Smooth muscle cell (in vitro differentiated cells): ENCODE measurements around the gene ANK2. TPM values are rescaled to one million over a fixed set of nuclear protein-coding genes. Genes with fewer than 3 reads are reported as not detected.

ENCODE experiments used
- DNase-seq: peaks from one replicate; lab custom pipeline; 2025; ENCODE audit not compliant: unreplicated experiment; lab: John Stamatoyannopoulos, UW
- H2AFZ ChIP-seq: fragments of 200-600 bp; sonication (generic); 2 replicates; pipeline ENCODE4 v1.6.0; 2016; ENCODE audit warnings: antibody characterized with exemption, low read depth, mild to moderate bottlenecking
- H3F3A ChIP-seq: fragments of 200-600 bp; sonication (generic); 2 replicates; pipeline ENCODE4 v1.6.0; 2017; ENCODE audit warnings: antibody characterized with exemption, low read depth
- H3K27ac ChIP-seq: fragments of 200-600 bp; sonication (generic); 2 replicates; pipeline ENCODE4 v1.5.1; 2016; ENCODE audit warnings: low read depth, mild to moderate bottlenecking
- H3K27me3 ChIP-seq: fragments of 200-600 bp; sonication (generic); 2 replicates; pipeline ENCODE4 v1.6.1; 2016; ENCODE audit warnings: low read depth, mild to moderate bottlenecking
- H3K36me3 ChIP-seq: fragments of 200-600 bp; sonication (generic); 2 replicates; pipeline ENCODE4 v1.5.1; 2016; ENCODE audit warnings: low read depth
- H3K4me1 ChIP-seq: fragments of 200-600 bp; sonication (generic); 2 replicates; pipeline ENCODE4 v1.5.1; 2016; ENCODE audit warnings: low read depth
- H3K4me2 ChIP-seq: fragments of 200-600 bp; sonication (generic); 2 replicates; pipeline ENCODE4 v1.6.0; 2016; ENCODE audit warnings: mild to moderate bottlenecking
- H3K4me3 ChIP-seq: fragments of 200-600 bp; sonication (generic); 2 replicates; pipeline ENCODE4 v1.5.1; 2016; ENCODE audit warnings: mild to moderate bottlenecking
- H3K79me2 ChIP-seq: fragments of 200-600 bp; sonication (generic); 2 replicates; pipeline ENCODE4 v1.6.0; 2016; ENCODE audit warnings: low read depth, mild to moderate bottlenecking
- H3K9ac ChIP-seq: fragments of 200-600 bp; sonication (generic); 2 replicates; pipeline ENCODE4 v1.6.0; 2016; ENCODE audit warnings: low read depth
- H3K9me3 ChIP-seq: fragments of 200-600 bp; sonication (generic); replicated peaks from 2 replicates; pipeline ENCODE4 v1.5.1; 2016; ENCODE audit warnings: low read depth
- H4K20me1 ChIP-seq: fragments of 200-600 bp; sonication (generic); 2 replicates; pipeline ENCODE4 v1.6.0; 2016; ENCODE audit warnings: low read depth
- WGBS: methylation state at CpG from one replicate; pipeline ENCODE4 v1.1.7; 2016; ENCODE audit warnings: low lambda C conversion rate; 5-methylcytosine and 5-hydroxymethylcytosine counted together
- polyA plus RNA-seq: library from polyadenylated mRNA; unstranded; fragments of >200 nt; fragmentation: Nextera tagmentation; extraction: Ambion mirVana; gene quantifications from 2 replicates; pipeline ENCODE4 v1.2.1, GENCODE V29; 2016
- total RNA-seq: library from RNA; depleted of rRNA; stranded (reverse); fragments of >200 nt; gene quantifications from 2 replicates; pipeline ENCODE4 v1.2.3, GENCODE V29; 2014
- TF ChIP-seq, protein P1 (sequence below): fragments of 200-600 bp; sonication (generic); IDR thresholded peaks from 2 replicates; pipeline ENCODE4 v1.5.1; 2017; ENCODE audit warnings: borderline replicate concordance, mild to moderate bottlenecking, antibody characterized with exemption; ENCODE audit not compliant: insufficient read depth, poor library complexity, severe bottlenecking

ANK2 gene
- total and polyA plus RNA-seq, 2 experiments from 2014 or later = 2.2 to 8.1 TPM

DNA sequence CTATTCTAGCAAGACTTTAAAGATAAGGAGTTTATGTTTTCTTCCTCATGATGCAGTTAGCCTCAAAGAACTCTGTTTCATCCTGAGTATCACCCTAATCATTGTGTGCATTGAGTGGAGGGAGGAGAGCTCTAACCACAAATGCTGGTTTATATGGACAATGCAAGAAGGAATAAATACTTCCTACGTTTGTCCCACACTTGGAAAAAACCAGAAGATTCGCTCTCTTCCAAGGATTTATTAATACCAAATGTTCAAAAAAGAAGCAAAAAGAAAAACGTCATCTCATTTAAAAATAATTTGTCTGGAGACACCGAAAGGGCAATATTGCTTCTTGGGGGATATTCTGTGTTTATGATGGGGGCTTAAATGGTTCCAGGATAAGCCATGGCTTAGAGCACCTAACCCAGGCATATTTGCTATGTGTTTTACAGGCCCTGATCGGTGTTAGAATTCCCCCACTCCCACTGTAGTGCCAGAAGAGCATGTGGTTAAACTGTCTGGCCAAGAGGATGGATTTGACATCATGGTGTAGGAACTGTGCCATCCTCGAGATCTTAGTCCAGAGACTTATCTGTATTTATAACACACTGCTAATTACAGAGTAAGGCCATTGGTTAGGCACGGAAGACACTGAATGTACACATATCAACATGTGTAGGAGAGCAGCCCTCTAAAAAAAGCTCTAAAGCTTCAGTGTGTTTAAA is 227.2 kb downstream of the ANK2 start:
- no peak for DNase-seq
- Histone ChIP-seq H3K9me3 (no peaks in the 10 kb centered on the region), H3K79me2 (no peaks in the 10 kb centered on the region), H3K4me2 (no peak overlapping the region), H3K27me3 (no peaks in the 10 kb centered on the region), H4K20me1 (no peaks in the 10 kb centered on the region), H3K27ac (no peak overlapping the region), H3K4me3 (no peak overlapping the region), H3K4me1 (no peaks in the 10 kb centered on the region), H3K9ac (no peak overlapping the region), H3F3A (no peaks in the 10 kb centered on the region), H2AFZ (no peak overlapping the region), H3K36me3 (no peaks in the 10 kb centered on the region)
- TF ChIP-seq, protein P1, sequence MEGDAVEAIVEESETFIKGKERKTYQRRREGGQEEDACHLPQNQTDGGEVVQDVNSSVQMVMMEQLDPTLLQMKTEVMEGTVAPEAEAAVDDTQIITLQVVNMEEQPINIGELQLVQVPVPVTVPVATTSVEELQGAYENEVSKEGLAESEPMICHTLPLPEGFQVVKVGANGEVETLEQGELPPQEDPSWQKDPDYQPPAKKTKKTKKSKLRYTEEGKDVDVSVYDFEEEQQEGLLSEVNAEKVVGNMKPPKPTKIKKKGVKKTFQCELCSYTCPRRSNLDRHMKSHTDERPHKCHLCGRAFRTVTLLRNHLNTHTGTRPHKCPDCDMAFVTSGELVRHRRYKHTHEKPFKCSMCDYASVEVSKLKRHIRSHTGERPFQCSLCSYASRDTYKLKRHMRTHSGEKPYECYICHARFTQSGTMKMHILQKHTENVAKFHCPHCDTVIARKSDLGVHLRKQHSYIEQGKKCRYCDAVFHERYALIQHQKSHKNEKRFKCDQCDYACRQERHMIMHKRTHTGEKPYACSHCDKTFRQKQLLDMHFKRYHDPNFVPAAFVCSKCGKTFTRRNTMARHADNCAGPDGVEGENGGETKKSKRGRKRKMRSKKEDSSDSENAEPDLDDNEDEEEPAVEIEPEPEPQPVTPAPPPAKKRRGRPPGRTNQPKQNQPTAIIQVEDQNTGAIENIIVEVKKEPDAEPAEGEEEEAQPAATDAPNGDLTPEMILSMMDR = no peak
- 59% methylated on average over 7 of the region's 7 CpGs for WGBS

DNA sequence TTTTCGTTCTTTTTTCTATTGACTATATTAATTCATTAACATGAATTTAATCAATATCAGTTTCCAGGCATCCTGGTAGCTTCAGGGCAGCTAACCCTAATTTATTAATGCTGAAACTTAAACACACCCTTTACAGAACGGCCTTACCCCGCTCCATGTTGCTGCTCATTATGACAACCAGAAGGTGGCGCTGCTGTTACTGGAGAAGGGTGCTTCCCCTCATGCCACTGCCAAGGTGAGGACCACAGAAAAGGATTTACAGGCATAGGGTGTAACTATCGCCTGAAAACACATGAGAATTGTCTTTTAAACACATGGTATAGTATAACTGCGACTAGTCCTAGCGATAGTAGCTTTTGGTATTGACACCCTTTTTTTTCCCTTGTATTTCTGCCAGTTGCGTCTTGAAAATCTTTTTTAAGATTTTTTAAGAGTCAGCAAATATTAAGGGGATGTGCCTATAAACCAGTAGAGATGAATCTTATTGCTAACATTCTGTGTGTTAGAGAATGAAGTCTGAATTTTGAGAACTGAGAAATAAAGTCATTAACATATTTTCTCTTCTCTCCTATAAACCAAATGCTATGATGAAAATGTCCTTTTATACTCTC is 229.0 kb downstream of the ANK2 start:
- H3K9me3 ChIP-seq = no peaks in the 10 kb centered on the region
- no peaks in the 10 kb centered on the region for H3K4me1 ChIP-seq
- no peak overlapping the region for H3K27ac ChIP-seq
- no peak overlapping the region for H3K4me3 ChIP-seq
- no peaks in the 10 kb centered on the region for H3K79me2 ChIP-seq
- no peak overlapping the region for H3K4me2 ChIP-seq
- no peaks in the 10 kb centered on the region for H3F3A ChIP-seq
- H3K27me3 ChIP-seq = no peaks in the 10 kb centered on the region
- no peaks in the 10 kb centered on the region for H4K20me1 ChIP-seq
- WGBS = 27% methylated on average over 8 of the region's 8 CpGs
- DNase-seq = no peak
- TF ChIP-seq, protein P1 = peak; percentile 91
- H2AFZ ChIP-seq = no peak overlapping the region
- H3K9ac ChIP-seq = no peak overlapping the region
- H3K36me3 ChIP-seq = no peaks in the 10 kb centered on the region

DNA sequence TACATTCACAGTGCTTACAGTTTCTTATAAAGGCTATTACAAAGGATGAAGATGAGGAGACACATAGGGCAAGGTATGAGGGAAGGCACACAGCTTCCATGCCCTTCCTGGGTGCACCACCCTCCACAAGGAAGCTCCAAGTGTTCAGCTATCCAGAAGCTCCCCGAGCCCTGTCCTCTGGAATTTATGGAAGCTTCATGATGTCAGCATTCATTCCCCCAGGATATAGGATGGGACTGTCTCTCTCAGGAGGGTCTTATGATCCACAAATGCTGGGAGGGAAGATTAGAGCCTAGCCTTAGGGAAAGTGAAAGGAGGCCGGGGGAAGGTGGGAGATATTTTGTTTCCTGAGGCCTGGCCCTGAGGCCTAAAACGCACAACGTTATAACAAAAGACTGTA is 236.0 kb downstream of the ANK2 start:
- DNase-seq = no peak
- Histone ChIP-seq H3K27me3 (no peaks in the 10 kb centered on the region), H3K36me3 (no peaks in the 10 kb centered on the region), H3K9ac (no peak overlapping the region), H3K27ac (no peak overlapping the region), H3K9me3 (no peaks in the 10 kb centered on the region), H4K20me1 (no peaks in the 10 kb centered on the region), H2AFZ (no peak overlapping the region), H3K4me3 (no peak overlapping the region), H3F3A (no peaks in the 10 kb centered on the region), H3K79me2 (no peaks in the 10 kb centered on the region), H3K4me2 (no peak overlapping the region), H3K4me1 (peaks cover 4% of the 10 kb centered on the region)
- WGBS = 85% methylated on average over 4 of the region's 4 CpGs
- TF ChIP-seq, protein P1 = no peak
